Activated CD4-positive, CD25-positive, alpha-beta regulatory T cell treated with anti-CD3 and anti-CD28 coated beads, Interleukin-2, amount 50 U/mL, for 16 hours (primary cell): ENCODE data around the gene PARVA.
"Not testable (repeated sequence)": the region's sequence is repeated elsewhere in the genome, so short reads cannot be mapped to it uniquely, and the experiment has no call there.

Experiments
- DNase-seq: peaks from one replicate; pipeline ENCODE4 v3.0.0-alpha.2; 2020; ENCODE audit warnings: low read depth, low spot score

The PARVA gene

DNA sequence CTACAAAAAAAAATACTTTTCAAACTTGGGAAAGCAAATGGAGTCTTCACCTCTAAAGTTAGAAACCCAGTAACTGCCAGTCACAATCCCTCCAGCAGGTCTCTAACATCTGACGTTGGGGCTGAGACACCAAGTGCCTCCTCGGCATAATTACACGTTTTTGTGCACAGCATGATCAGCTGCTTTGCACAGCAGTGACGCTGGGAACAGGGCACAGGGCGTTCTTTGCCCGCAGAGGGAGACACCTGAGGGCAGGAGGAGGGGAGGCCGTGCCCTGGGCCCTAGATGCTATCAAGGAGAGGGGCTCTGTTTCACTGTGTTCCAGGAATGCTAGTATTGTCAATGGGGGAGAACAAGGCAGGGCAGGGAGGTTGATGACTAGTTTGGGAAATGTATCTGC is 120.1 kb downstream of the PARVA start:
- DNase-seq = no peak

GRCh38 chr11:12499071-12499470 is 121.7 kb downstream of the PARVA start:
- no peak for DNase-seq

- no peak for DNase-seq
Measured at GRCh38 chr11:12502046-12502445, 124.7 kb downstream of the PARVA start.

- no peak for DNase-seq
Measured at GRCh38 chr11:12503039-12503484, 125.7 kb downstream of the PARVA start.

DNA sequence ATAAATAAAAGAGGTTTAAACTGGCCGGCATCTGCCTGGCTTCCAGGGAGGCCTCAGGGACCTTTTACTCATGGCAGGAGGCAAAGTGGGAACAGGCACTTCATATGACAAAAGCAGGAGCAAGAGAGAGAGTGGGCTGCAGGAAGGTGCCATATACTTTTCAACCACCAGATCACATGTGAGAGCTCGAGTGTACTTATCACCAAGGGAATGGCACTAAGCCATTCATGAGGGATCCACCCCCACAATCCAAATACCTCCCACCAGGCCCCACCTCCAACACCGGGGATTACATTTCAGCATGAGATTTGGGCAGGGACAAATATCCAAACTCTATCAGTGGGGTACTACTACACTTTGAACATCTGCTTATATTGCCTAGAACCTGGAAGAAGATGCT is 126.5 kb downstream of the PARVA start:
- DNase-seq = no peak

DNA sequence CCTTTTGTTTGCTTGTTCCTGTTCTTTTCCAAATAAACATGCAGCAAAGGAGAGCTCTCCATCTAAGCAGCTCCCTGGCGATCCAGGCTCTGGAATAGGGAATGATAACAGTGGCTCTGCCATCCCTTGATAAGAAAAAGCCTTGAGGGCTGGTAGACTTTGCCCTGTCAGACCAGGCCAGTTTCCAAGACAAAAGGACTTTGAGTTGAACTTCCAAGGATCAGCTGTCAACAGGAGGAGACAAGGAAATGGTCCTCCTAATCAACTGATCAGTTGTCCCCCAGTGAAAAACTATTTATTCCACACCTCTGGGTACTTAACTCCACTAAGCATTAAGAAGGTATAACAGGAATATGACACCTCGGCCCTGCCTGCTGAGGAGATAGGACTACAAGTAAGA is 127.8 kb downstream of the PARVA start:
- no peak for DNase-seq

- no peak for DNase-seq
Measured at GRCh38 chr11:12506404-12506921, 129.1 kb downstream of the PARVA start.

DNA sequence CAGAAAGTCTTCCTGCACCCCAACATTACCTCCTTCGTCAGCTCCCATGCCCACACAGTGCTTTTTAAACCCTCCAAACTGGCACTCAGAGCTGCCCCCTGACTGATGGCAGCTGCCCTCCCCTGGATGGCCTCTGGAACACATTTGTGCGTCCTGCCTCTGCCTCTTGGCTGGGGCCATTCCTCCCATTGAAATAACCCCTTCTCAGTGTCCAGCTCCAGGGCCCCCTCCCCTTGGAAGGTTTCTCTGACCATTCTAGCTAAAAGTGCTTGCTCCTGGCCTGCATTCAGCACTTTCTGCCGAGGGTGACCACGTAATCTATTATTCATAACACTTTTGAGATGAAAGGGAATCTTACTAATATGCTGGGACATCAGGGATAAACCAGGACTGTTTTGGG is 130.0 kb downstream of the PARVA start:
- no peak for DNase-seq

DNA sequence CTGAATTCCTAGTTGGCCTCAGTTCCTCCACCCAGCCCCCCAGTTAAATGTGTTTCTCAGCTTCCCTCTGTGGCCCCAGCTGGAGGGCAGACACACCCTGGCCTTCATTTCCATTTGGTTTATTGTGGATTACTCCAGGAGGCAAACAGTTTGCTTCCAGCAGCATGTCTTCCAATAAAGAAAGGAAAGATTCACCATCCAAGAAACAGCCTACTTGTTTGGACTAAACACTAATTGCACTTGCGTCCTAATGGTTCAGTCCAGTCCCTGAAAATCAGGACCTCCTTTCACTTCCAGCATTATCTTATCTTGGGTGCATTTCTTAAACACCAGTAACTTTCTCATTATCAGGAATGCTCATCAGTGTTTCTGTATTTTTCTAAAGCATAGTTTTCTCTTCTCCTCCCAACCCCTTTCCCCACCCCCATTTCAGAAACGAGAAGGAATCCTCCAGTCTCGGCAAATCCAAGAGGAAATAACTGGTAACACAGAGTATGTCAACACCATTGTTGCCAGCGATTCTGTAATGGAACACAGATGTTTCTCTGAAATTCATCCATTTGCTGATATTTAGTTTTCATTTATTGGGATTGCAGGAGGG is 130.9 kb downstream of the PARVA start:
- no peak for DNase-seq

- no peak for DNase-seq
Measured at GRCh38 chr11:12509371-12509770, 132.0 kb downstream of the PARVA start.

- no peak for DNase-seq
Measured at GRCh38 chr11:12512132-12512531, 134.8 kb downstream of the PARVA start.

GRCh38 chr11:12512826-12513395 is 135.5 kb downstream of the PARVA start:
- DNase-seq = no peak

- no peak for DNase-seq
Measured at GRCh38 chr11:12516387-12517105, 139.2 kb downstream of the PARVA start.

GRCh38 chr11:12517306-12517705 is 139.9 kb downstream of the PARVA start:
- no peak for DNase-seq

GRCh38 chr11:12517741-12518140 is 140.4 kb downstream of the PARVA start:
- no peak for DNase-seq

DNA sequence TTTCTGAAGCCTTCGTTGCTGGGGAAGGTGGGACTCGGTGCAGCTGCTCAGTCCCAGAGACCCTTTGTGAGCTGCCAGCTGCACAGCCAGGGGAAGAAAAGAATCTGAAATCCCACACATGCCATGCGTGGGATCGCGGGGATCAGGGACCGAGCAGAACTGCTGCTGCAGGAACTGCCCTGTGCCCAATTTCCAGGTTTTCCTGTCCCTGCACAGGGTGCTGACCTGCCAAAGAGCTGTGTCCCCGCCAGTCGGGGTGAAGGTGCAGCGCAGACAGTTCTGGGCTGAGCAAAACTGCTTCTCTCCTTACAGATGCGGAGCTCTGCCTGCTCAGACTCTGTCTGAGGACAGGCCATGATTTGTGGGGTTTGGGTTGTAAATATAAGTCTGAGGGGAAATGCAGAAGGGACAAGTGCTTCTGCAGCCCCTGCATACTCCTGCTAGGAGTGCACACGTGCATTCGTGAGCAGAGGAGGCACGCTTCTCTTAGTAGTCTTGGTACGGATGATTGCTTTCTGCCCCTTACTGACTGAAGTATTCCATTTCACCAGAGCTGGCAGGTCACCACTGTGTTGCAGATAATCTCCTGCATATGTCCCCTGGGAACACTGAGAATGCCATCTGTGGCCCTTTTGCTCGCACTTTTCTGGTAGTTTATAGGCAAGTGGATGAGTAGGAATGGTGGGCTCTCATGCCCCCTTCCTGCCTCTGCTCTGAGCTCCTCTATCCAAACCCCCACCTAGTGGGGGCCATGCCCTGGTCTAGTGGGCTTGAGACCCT is 141.4 kb downstream of the PARVA start:
- DNase-seq = no peak

GRCh38 chr11:12520054-12520453 is 142.7 kb downstream of the PARVA start:
- no peak for DNase-seq

GRCh38 chr11:12520576-12520975 is 143.2 kb downstream of the PARVA start:
- DNase-seq = not testable (repeated sequence)

GRCh38 chr11:12523180-12523924 is 146.0 kb downstream of the PARVA start:
- no peak for DNase-seq

DNA sequence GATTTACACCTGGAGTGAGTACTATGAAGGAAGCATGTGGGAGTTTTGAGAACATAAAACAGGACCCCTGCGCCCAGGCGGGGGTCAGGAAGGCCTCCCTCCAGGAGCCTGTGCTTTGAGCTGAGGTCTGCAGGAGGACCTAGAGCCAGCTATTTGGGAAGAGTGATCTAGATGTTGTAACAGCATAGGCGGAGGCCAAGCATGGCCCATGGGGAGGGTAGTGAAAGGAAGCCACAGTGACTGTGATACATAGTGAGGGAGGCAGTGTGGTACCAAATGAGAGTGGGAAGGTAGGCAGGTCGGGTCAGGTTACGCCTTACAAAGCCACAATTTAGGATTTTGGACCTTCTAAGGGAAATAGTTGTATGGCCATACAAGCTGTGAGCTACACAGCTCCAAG is 147.5 kb downstream of the PARVA start:
- DNase-seq = no peak

DNA sequence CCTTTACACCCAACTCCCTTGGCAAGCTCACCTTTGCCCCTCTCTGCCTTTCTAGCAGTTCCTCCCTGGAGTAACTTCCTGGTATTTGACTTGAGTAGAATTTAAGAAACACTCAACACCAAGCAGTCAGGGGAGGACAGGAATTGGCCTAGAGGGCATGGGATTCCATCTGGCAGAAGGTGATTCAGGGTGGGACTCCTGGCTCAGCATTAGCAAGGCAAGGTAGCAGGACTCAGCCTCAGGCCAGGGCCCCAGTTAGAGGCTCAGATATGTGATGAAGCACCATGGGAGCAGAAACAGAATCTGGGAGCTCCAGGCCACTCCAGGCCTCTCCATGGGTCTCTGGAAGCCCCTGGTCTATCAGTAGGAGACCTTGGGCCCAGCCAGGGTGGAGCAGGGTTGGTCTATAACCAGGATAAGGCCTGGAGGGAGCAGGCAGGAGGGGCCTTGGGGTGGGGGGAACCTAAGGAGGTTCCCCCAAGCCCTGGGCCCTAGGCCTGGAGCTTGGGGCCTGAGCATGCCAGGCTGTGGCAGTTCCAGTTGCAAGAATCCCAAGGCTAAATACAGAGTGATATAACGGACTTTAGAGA is 148.2 kb downstream of the PARVA start:
- DNase-seq = no peak
